ENCODE results near the gene SLC35C1.

- TF ChIP-seq CTCF (conservative IDR thresholded peaks at IDR 0.05; ENCODE audit: low read length) = no peak
- no peak for TF ChIP-seq EZH2phosphoT487 (IDR thresholded peaks at IDR 0.05; ENCODE audit: borderline replicate concordance)
These were observed 31.8 kb upstream of the SLC35C1 start for GRCh38 chr11:45772986-45773785.

All from Loucy (cell line).